Erythroblast (primary cell): ENCODE results near the gene AP5B1.
"Not testable (repeated sequence)": the region's sequence is repeated elsewhere in the genome, so short reads cannot be mapped to it uniquely, and the experiment has no call there.

Experiments used
- GATA1 ChIP-seq: IDR thresholded peaks from 2 replicates; pipeline ENCODE4 v1.6.1; 2011; ENCODE audit warnings: low read depth, mild to moderate bottlenecking, control low read depth, low read length, moderate library complexity
- POLR2A ChIP-seq: IDR thresholded peaks from 2 replicates; pipeline ENCODE4 v1.6.1; 2011; ENCODE audit warnings: mild to moderate bottlenecking, low read length

GRCh38 chr11:65762816-65763215 is 18.0 kb downstream of the AP5B1 start:
- TF ChIP-seq POLR2A, GATA1: not testable (repeated sequence)
